GM21447 (cell line): ENCODE measurements around the gene BRWD1.
A peak's percentile ranks its signal among the peaks of the same experiment; 100 is the strongest.

Experiments used
- ATAC-seq: cut with Tn5 transposase; IDR thresholded peaks from one replicate; pipeline ENCODE4 v1.9.1; 2021; ENCODE audit not compliant: unreplicated experiment

The BRWD1 gene

GRCh38 chr21:39313571-39314142, at the start of gene BRWD1:
Gene BRWD1, minus strand, starts transcription at chr21:39313632. Its CDS starts 141 bp downstream, at chr21:39313491.
- ATAC-seq, result peak; percentile 50

- ATAC-seq, result no peak
These were observed 49.3 kb upstream of the BRWD1 start for GRCh38 chr21:39362733-39363132.

GRCh38 chr21:39359382-39359781, 46.0 kb upstream of the BRWD1 start:
- no peak for ATAC-seq

GRCh38 chr21:39353295-39353694, 39.9 kb upstream of the BRWD1 start:
- no peak for ATAC-seq

- ATAC-seq, result no peak
These were observed 36.9 kb upstream of the BRWD1 start for GRCh38 chr21:39350094-39351005.

- ATAC-seq, result peak; percentile 77
These were observed 36.0 kb upstream of the BRWD1 start for GRCh38 chr21:39349211-39350093.

GRCh38 chr21:39348355-39349210, 35.2 kb upstream of the BRWD1 start, which contains the start of gene HMGN1:
Gene HMGN1, minus strand, starts transcription at chr21:39349088. Its CDS starts 171 bp downstream, at chr21:39348917.
- ATAC-seq, result peak; percentile 46

GRCh38 chr21:39348040-39348354, 34.6 kb upstream of the BRWD1 start:
- peak; percentile 24 for ATAC-seq

- no peak for ATAC-seq
These were observed 34.1 kb upstream of the BRWD1 start for GRCh38 chr21:39347537-39347936.

GRCh38 chr21:39346671-39347331, 33.4 kb upstream of the BRWD1 start:
- ATAC-seq, result no peak

- no peak for ATAC-seq
These were observed 32.8 kb upstream of the BRWD1 start for GRCh38 chr21:39346206-39346605.

GRCh38 chr21:39345440-39345839, 32.0 kb upstream of the BRWD1 start:
- no peak for ATAC-seq

GRCh38 chr21:39344848-39345247, 31.4 kb upstream of the BRWD1 start:
- ATAC-seq, result no peak

GRCh38 chr21:39341249-39341923, 28.0 kb upstream of the BRWD1 start:
- ATAC-seq, result no peak

- ATAC-seq, result no peak
These were observed 27.3 kb upstream of the BRWD1 start for GRCh38 chr21:39340687-39341086.

GRCh38 chr21:39339231-39339630, 25.8 kb upstream of the BRWD1 start:
- ATAC-seq, result no peak

- ATAC-seq, result no peak
These were observed 23.1 kb upstream of the BRWD1 start for GRCh38 chr21:39336457-39337008.

GRCh38 chr21:39334611-39335010, 21.2 kb upstream of the BRWD1 start:
- ATAC-seq, result no peak

GRCh38 chr21:39332175-39332574, 18.7 kb upstream of the BRWD1 start:
- no peak for ATAC-seq
